Thymus (tissue), 11 donors: ENCODE results near the gene CLCNKA. TPM values are rescaled to one million over a fixed set of nuclear protein-coding genes. Genes with fewer than 3 reads are reported as not detected.

Experiments used
- DNase-seq, 9 donors: peaks; one replicate each; pipeline ENCODE4 v3.0.0-alpha.2; 2013; ENCODE audit warnings: low spot score in 9 of 9, low read depth in 6 of 9, missing footprints in 1 of 9
- H3K27ac ChIP-seq, 2 donors: one replicate each; pipeline ENCODE4 v1.5.1; 2013; ENCODE audit warnings: control low read depth in 1 of 2, low read depth in 1 of 2, low read length in 1 of 2, mild to moderate bottlenecking in 1 of 2, moderate library complexity in 1 of 2
- H3K27me3 ChIP-seq, 2 donors: one replicate each; pipeline ENCODE4 v1.5.1; 2013; ENCODE audit warnings: low read length in 1 of 2; ENCODE audit not compliant: control insufficient read depth in 2 of 2, insufficient read depth in 1 of 2
- H3K36me3 ChIP-seq, 2 donors: one replicate each; pipeline ENCODE4 v1.5.1; 2013; ENCODE audit warnings: low read length in 1 of 2, mild to moderate bottlenecking in 1 of 2, moderate library complexity in 1 of 2; ENCODE audit not compliant: control insufficient read depth in 2 of 2, insufficient read depth in 2 of 2
- H3K4me1 ChIP-seq, 2 donors: one replicate each; pipeline ENCODE4 v1.5.1; 2013; ENCODE audit warnings: low read length in 2 of 2; ENCODE audit not compliant: control insufficient read depth in 2 of 2, insufficient read depth in 2 of 2
- H3K4me3 ChIP-seq, 2 donors: one replicate each; pipeline ENCODE4 v1.5.1; 2013; ENCODE audit warnings: low read length in 2 of 2, control low read depth in 1 of 2, mild to moderate bottlenecking in 1 of 2
- H3K9me3 ChIP-seq, 2 donors: one replicate each; pipeline ENCODE4 v1.5.1; 2013; ENCODE audit warnings: low read length in 1 of 2, mild to moderate bottlenecking in 1 of 2; ENCODE audit not compliant: control insufficient read depth in 2 of 2, insufficient read depth in 1 of 2
- WGBS: extraction: QIAGEN DNeasy Blood & Tissue Kit; methylation state at CpG from one replicate; pipeline ENCODE4 v1.1.7; 2013; 5-methylcytosine and 5-hydroxymethylcytosine counted together
- polyA plus RNA-seq: library from polyadenylated mRNA; stranded (reverse); fragments of 200-250 nt; gene quantifications from one replicate; pipeline ENCODE4 v1.2.3, GENCODE V29; 2013
- total RNA-seq: library from RNA; stranded (reverse); fragments of 120-200 nt; gene quantifications from one replicate; pipeline ENCODE4 v1.2.4, GENCODE V29; 2013
- donor health status: healthy.

Gene CLCNKA
- total and polyA plus RNA-seq, 2 donors = under 0.01 to 0.30 TPM

DNA sequence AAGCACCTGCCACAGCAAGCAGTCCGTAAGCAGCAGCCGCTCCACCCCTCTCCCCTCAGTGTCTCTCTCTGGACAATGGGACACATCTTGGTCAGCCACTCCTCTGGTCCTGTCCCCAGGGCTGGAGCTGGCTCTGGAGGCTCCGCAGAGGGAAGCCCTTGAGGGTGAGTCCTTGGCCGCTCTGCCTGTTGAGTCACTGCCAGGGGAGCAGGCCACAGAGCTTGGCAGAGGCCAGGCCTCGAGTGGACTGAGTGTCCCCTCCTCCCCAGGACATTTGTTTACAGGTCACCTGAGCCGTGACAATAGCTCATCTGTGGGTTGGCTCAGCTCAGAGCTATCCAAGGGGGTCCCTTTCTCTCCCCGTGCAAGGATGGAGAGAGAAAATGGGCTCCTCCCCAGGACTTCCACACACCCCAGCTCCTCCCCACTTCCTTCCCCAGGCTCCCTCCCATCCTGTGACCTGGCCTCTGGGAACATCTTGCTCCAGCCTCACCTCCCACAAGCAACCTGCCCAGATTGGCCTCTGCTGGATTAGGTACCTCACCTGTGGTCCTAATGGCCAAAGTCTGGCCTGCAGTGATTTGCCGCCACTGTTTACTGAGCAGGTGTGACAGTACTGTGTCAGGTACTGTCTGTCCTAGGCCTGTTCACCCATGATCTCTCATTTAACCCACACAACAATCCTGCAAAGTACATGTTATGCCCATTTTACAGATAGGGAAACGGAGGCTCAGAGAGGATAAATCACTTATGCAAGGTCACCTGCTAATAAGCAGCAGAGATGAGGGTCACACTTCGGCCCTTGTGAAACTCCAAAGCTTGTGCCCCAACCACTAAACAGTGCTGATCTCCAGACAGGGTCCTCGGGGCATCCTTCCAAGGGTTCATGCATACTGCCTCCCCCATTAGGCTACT is 46.8 kb downstream of the CLCNKA start:
- 86% methylated on average over 11 of the region's 11 CpGs for WGBS
- DNase-seq = no peak
- H3K4me1 ChIP-seq = peaks cover 5 to 6% of the 10 kb centered on the region in 2 donors

DNA sequence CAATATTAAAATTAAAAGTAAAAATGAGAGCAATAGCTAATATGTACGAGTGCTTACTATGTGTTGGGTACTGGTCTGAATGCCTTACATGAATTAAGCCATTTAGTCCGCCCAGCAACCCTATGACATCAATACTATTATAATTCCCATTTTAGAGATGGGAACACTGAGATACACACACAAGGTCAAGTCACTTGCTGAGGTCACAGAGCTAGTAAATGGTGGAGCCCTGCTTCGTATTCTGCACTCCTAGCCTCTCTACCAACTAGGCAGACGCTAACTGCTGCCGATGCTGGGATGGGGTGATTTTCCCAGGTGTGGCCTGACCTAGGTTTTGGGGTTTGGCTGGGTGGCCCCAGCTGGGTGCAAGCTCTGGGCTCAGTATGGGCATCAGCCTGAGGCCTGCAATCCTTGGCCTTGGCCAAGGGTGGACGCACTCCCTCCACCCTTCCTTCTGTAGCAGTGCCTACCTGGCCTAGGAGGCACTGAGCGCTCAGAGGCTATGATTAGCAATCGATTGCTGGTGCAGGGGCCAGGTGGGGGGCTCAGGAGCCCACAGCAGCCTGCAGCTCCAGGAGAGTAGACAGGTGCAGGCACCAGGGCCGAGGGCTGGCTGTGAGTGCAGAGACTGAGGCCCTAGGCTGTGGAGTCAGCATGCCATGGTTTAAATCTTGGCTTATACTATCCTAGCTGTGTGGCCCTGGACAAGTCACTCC is 49.0 kb downstream of the CLCNKA start:
- Histone ChIP-seq H3K36me3 (no peaks in the 10 kb centered on the region), H3K4me3 (no peak overlapping the region), H3K9me3 (peaks cover 0 to 10% of the 10 kb centered on the region in 2 donors), H3K27me3 (peaks cover 23 to 82% of the 10 kb centered on the region in 2 donors), H3K4me1 (peaks cover 6 to 10% of the 10 kb centered on the region in 2 donors), H3K27ac (no peak overlapping the region)
- WGBS = 95% methylated on average over 9 of the region's 9 CpGs
- DNase-seq = no peak

More for the DNA sequence above, 46.8 kb downstream of the CLCNKA start:
- H3K4me3 ChIP-seq = no peak overlapping the region
- H3K9me3 ChIP-seq = peaks cover 0 to 6% of the 10 kb centered on the region in 2 donors
- peaks cover 18 to 82% of the 10 kb centered on the region in 2 donors for H3K27me3 ChIP-seq
- H3K27ac ChIP-seq = no peak overlapping the region
- no peaks in the 10 kb centered on the region for H3K36me3 ChIP-seq

DNA sequence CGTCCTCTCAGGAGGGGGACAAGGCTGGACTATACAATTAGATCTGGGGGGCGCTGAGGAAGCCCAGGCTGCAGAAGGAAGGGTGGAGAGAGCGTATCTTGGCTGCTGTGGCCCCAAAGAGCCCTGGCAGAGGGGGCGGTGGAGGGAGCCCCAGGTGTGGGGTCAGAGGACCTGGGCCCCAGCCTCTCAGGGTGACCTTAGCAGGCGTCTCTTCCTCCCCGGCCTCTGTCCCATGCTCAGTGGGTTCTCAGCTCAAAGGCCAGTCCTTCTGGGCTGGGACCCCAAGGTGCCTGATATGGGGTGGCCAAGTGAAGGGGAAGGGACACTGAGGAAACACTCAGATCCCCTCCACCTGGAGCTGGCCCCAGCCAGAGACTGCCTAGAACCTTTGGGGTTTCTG is 49.8 kb downstream of the CLCNKA start:
- no peak for DNase-seq
- H3K4me1 ChIP-seq = peaks cover 6 to 10% of the 10 kb centered on the region in 2 donors
- H3K27me3 ChIP-seq = peaks cover 23 to 84% of the 10 kb centered on the region in 2 donors
- peaks cover 0 to 10% of the 10 kb centered on the region in 2 donors for H3K9me3 ChIP-seq
- WGBS = 94% methylated on average over 6 of the region's 6 CpGs
- no peak overlapping the region for H3K27ac ChIP-seq
- H3K4me3 ChIP-seq = no peak overlapping the region
- no peaks in the 10 kb centered on the region for H3K36me3 ChIP-seq

DNA sequence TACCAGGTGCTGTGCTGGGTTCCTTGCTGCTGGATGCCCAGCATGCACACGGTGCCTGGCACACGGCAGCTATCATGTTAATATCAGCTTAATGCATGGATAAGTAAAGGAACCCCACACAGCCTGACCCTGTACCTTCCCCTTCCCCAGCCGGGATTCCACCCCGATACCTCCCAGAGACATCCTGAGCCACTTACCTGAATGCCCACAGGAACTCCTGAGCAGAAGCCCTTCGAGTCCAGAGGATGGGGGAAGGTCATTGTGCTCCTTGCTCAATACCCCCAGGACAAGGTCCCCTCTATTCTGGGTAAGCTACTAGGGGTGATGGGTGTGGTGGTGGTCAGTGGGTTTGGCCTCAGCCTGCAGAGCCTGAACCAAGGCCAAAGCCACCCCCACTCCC is 50.3 kb downstream of the CLCNKA start:
- Histone ChIP-seq H3K36me3 (no peaks in the 10 kb centered on the region), H3K4me3 (no peak overlapping the region), H3K27me3 (peaks cover 23 to 84% of the 10 kb centered on the region in 2 donors), H3K9me3 (peaks cover 0 to 10% of the 10 kb centered on the region in 2 donors), H3K4me1 (peaks cover 6 to 10% of the 10 kb centered on the region in 2 donors), H3K27ac (no peak overlapping the region)
- no peak for DNase-seq
- WGBS = 87% methylated on average over 5 of the region's 5 CpGs

DNA sequence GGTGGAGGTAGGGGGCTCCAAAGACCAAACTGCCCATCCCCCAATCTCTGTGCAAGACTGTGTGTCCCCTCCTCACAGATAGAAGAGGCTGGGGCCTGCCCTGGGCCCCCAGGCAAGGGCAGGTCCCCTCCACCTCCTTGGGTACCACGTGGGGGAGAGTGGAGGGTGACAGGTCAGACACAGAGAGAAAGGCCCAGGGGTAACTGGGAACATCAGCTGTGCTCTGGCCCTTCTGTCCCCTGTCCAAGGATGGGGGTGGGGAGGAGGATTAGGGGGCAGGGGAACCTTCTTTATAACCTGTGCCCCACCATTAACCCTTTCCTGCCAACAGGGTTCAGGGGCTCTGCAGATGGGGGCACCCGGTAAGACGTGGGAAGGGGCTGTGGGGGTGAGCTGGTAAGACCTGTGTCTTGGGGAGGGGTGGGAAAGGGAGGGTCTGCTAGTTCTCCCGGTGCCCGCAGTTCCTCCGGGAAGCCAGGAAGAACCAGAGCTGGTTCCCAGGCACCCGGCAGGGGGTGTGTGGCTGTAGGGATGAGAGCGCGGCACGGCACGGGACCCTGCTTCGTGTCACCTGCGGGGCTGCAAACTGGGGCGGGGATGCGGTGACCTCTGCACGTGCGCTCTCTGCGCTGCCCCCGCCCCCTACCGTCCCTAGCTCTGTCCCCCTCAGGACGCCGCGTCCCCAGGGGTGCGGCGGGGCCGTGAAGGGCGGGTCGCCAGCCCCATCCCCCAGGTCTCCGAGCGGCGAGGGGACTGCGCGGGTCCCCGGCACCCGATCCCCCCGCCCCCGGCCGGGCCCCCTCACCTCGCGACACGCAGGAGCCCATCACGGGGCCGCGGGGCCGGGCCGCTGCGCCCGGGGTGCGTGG is 51.0 kb downstream of the CLCNKA start:
- peak overlapping the region in 1 of 2 donors; percentile 37 for H3K4me3 ChIP-seq
- peaks cover 6 to 10% of the 10 kb centered on the region in 2 donors for H3K4me1 ChIP-seq
- H3K27me3 ChIP-seq = peaks cover 23 to 80% of the 10 kb centered on the region in 2 donors
- H3K36me3 ChIP-seq = no peaks in the 10 kb centered on the region
- DNase-seq = no peak
- H3K27ac ChIP-seq = no peak overlapping the region
- WGBS = 8% methylated on average over 49 of the region's 49 CpGs
- peaks cover 0 to 10% of the 10 kb centered on the region in 2 donors for H3K9me3 ChIP-seq

DNA sequence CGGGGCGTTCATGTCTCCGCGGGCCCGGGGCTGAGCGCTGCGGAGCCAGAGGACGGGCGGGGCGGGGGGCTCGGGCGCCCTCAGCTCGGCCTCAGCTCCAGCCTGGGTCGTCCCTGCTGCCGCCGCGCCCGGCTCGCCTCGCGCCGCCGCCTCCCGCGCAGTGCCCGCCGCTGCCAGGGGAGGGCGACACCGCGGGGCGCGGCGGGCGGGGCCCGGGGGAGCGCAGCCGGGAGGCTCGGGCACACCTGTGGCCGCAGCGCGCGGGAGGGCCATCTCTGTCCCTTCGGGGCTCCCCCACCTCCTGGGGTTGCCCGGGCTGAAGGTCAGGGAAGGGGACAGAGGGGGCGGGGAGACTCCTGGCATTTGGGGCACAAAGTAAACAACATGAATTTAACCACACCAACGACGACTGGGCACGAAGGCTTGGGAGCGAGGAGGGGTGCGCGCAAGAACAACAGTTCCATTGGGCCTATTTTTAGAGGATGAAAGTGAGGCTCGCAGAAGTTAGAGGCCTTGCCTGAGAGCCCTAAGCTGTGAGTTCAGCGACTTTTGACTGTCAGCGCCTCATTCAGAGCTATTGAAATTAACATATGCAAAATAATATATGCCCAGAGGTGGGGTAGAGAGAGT is 51.8 kb downstream of the CLCNKA start, which contains the start of gene FAM131C:
FAM131C (minus strand) TSS at position 162 of the 630 bp plus-strand sequence. CDS start 209 bp downstream, outside the sequence.
- H3K27ac ChIP-seq = no peak within 1 kb of the TSS
- peak in 1 of 9 donors; percentile 26 for DNase-seq
- 2% methylated on average over 54 of the region's 54 CpGs for WGBS

DNA sequence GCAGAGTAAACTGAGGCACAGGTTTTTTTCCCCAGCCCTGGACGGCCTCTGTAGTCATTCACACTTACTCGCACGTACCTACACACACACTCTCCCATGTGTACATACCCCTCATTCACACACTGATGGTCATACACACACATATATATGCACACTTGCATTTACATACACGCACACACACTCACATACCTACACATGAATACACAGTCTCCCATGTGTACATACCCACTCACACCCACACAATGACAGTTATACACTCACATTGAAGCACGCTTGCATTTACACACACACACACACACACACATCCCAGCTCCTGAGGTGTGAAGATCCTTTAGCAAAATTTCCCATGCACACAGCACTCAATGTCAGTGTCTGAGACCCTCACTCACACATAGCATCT is 52.4 kb downstream of the CLCNKA start:
- peaks cover 6 to 17% of the 10 kb centered on the region in 2 donors for H3K4me1 ChIP-seq
- peaks cover 0 to 10% of the 10 kb centered on the region in 2 donors for H3K9me3 ChIP-seq
- H3K27me3 ChIP-seq = peaks cover 23 to 69% of the 10 kb centered on the region in 2 donors
- no peak overlapping the region for H3K27ac ChIP-seq
- no peak overlapping the region for H3K4me3 ChIP-seq
- no peak for DNase-seq
- H3K36me3 ChIP-seq = no peaks in the 10 kb centered on the region
- 89% methylated on average over 5 of the region's 5 CpGs for WGBS

More for the DNA sequence above, 51.8 kb downstream of the CLCNKA start, which contains the start of gene FAM131C:
- Histone ChIP-seq H3K9me3 (peaks cover 0 to 10% of the 10 kb centered on the region in 2 donors), H3K27me3 (peaks cover 23 to 73% of the 10 kb centered on the region in 2 donors), H3K36me3 (no peaks in the 10 kb centered on the region), H3K4me3 (peak within 1 kb of the TSS in 1 of 2 donors; percentile 37), H3K4me1 (peaks cover 6 to 11% of the 10 kb centered on the region in 2 donors)
